Stimulated activated CD4-positive, alpha-beta T cell treated with anti-CD3 and anti-CD28 coated beads, Interleukin-15, amount 100 ng/mL, for 1 hour (primary cell): ENCODE measurements around the gene ANKRD53.
"Not testable (repeated sequence)": the region's sequence is repeated elsewhere in the genome, so short reads cannot be mapped to it uniquely, and the experiment has no call there.

ENCODE experiments used
- DNase-seq, 2 donors: peaks; one replicate each; pipeline ENCODE4 v3.0.0-alpha.2; 2020; ENCODE audit warnings: low read depth in 1 of 2, low spot score in 1 of 2

The ANKRD53 gene

DNA sequence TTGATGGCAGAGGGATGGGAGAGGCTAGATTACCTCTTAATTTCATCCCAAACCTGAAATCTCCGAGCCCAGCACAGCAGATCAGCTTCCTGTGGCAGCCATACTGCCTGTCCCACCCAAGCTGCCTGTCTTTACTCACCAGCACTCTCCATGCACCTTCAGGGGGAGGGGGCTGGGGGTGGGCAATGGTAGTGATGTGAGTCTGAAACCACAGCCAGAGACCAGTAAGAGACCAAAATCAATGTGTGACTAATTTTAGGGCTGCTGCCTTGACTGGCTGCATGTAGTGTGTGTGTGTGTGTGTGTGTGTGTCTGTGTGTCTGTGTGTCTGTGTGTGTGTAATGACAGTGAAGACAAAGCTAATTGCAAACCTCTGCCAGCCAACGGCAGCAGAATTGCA, 27.9 kb downstream of the ANKRD53 start:
- no peak for DNase-seq

GRCh38 chr2:71006955-71007799, 28.7 kb downstream of the ANKRD53 start:
- no peak for DNase-seq

- no peak for DNase-seq
Measured at GRCh38 chr2:71008342-71008741, 29.9 kb downstream of the ANKRD53 start.

GRCh38 chr2:71011786-71012185, 33.4 kb downstream of the ANKRD53 start:
- not testable (repeated sequence) for DNase-seq

DNA sequence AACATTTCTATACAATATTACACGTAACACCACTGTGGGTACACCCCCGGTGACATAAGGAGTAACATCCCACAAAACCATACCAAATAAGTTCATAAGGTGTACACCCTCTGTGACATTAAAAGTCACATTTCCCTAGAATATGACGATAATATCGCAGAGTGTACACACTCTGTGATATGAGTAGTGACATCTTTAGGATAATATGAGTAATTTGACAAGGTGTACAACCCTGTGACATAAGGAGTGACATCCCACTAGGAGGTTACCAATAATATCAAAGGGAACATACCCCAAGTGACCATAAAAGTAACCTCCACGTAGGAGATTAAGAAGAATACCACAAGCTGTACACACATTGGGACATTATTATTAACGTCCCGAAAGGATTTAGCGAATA, 40.2 kb downstream of the ANKRD53 start:
- no peak for DNase-seq

GRCh38 chr2:71019989-71020388, 41.6 kb downstream of the ANKRD53 start:
- DNase-seq: not testable (repeated sequence)

- DNase-seq: not testable (repeated sequence)
Measured at GRCh38 chr2:71021394-71021793, 43.0 kb downstream of the ANKRD53 start.

DNA sequence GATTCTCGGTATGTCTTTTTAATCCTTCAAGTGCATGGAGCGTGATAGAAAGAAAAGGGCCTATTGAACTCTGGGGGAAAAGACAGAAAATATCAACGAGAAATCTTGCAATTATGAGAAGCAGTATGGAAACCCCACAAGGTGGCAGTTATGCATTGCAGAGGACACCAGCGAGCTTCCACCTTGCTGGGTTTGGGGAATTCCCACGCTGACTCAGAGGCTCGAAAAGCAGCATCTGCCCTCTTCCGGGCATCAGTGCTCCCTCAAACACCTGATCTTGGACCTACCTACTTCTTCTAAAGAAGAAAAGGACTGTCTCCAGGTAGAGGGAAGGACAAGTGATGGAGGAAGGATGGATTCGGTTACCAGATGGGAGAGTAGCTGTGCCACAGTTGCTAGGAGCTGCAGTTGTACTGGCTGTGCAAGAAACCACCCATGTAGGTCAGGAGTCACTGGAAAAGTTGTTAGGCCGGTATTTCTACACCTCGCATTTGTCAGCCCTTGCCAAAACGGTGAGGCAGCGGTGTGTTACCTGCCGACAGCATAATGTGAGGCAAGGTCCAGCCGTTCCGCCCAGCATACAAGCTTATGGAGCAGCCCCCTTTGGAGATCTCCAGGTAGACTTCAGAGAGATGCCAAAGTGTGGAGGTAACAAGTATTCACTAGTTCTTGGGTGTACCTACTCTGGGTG, 45.3 kb downstream of the ANKRD53 start:
- DNase-seq: peak; percentile 41 to 54
